GM23338 (cell line): ENCODE data around the gene ARF1. TPM values are rescaled to one million over a fixed set of nuclear protein-coding genes. Genes with fewer than 3 reads are reported as not detected.

ENCODE experiments used
- ATAC-seq: fragments of 200-7000 bp; cut with Tn5 transposase; 3 replicates; pipeline ENCODE4 v1.9.1; 2020
- DNase-seq: peaks from one replicate; pipeline ENCODE4 v3.0.0-alpha.2; 2015; ENCODE audit warnings: low spot score
- H2AFZ ChIP-seq: fragments of 200-600 bp; sonication (generic); 2 replicates; pipeline ENCODE4 v1.8.0; 2016; ENCODE audit warnings: antibody characterized with exemption, mild to moderate bottlenecking, moderate library complexity
- H3F3A ChIP-seq: fragments of 200-600 bp; sonication (generic); replicated peaks from 2 replicates; pipeline ENCODE4 v1.8.0; 2017; ENCODE audit warnings: antibody characterized with exemption, mixed run types, low read depth
- H3K27ac ChIP-seq: fragments of 200-600 bp; sonication (generic); 2 replicates; pipeline ENCODE4 v1.6.1; 2016; ENCODE audit warnings: low read depth
- H3K27me3 ChIP-seq: fragments of 200-600 bp; sonication (generic); 2 replicates; pipeline ENCODE4 v1.8.0; 2016; ENCODE audit warnings: mild to moderate bottlenecking, mixed run types, moderate library complexity; ENCODE audit not compliant: insufficient read depth
- H3K36me3 ChIP-seq: fragments of 200-600 bp; sonication (generic); 2 replicates; pipeline ENCODE4 v1.8.0; 2016; ENCODE audit warnings: mild to moderate bottlenecking; ENCODE audit not compliant: insufficient read depth
- H3K4me1 ChIP-seq: fragments of 200-600 bp; sonication (generic); 2 replicates; pipeline ENCODE4 v1.8.0; 2016; ENCODE audit warnings: mild to moderate bottlenecking, moderate library complexity; ENCODE audit not compliant: insufficient read depth
- H3K4me2 ChIP-seq: fragments of 200-600 bp; sonication (generic); 2 replicates; pipeline ENCODE4 v1.7.1; 2017; ENCODE audit warnings: mixed run types
- H3K4me3 ChIP-seq: fragments of 200-600 bp; sonication (generic); 2 replicates; pipeline ENCODE4 v1.6.1; 2016; ENCODE audit warnings: mixed run types
- H3K79me2 ChIP-seq: fragments of 200-600 bp; sonication (generic); replicated peaks from 2 replicates; pipeline ENCODE4 v1.8.0; 2017; ENCODE audit warnings: mild to moderate bottlenecking; ENCODE audit not compliant: insufficient read depth
- H3K9me2 ChIP-seq: fragments of 200-600 bp; sonication (generic); 2 replicates; pipeline ENCODE4 v1.8.0; 2017; ENCODE audit not compliant: insufficient read depth
- H4K20me1 ChIP-seq: fragments of 200-600 bp; sonication (generic); replicated peaks from 2 replicates; pipeline ENCODE4 v1.8.0; 2017; ENCODE audit warnings: mild to moderate bottlenecking; ENCODE audit not compliant: insufficient read depth
- H3K27ac Mint-ChIP-seq: 2 replicates; pipeline ENCODE4 v1.8.0; 2020; ENCODE audit warnings: inconsistent platforms, mild to moderate bottlenecking, moderate library complexity, mixed read lengths
- H3K27me3 Mint-ChIP-seq: 3 replicates; pipeline ENCODE4 v1.8.0; 2022; ENCODE audit warnings: low read depth, mild to moderate bottlenecking, moderate library complexity, mixed read lengths, inconsistent platforms; ENCODE audit not compliant: insufficient read depth, poor library complexity
- H3K36me3 Mint-ChIP-seq: 3 replicates; pipeline ENCODE4 v1.8.0; 2021; ENCODE audit warnings: low read depth, mild to moderate bottlenecking, inconsistent platforms, moderate library complexity, mixed read lengths
- H3K4me1 Mint-ChIP-seq: 3 replicates; pipeline ENCODE4 v1.8.0; 2020; ENCODE audit warnings: mild to moderate bottlenecking, inconsistent platforms, mixed read lengths
- H3K4me3 Mint-ChIP-seq: 3 replicates; pipeline ENCODE4 v1.8.0; 2021; ENCODE audit warnings: moderate library complexity, mild to moderate bottlenecking, inconsistent platforms, mixed read lengths
- H3K9me3 Mint-ChIP-seq: 3 replicates; pipeline ENCODE4 v1.8.0; 2020; ENCODE audit warnings: moderate library complexity, mild to moderate bottlenecking, inconsistent platforms, mixed read lengths
- CREB1 ChIP-seq: fragments of 250-450 bp; sonication (Bioruptor Pico); IDR thresholded peaks from 2 replicates; pipeline ENCODE4 v1.5.0; 2020; ENCODE audit warnings: low read depth, mild to moderate bottlenecking, moderate library complexity
- EZH2 ChIP-seq: fragments of 200-600 bp; sonication (generic); IDR thresholded peaks from one replicate; pipeline ENCODE4 v1.8.0; 2017; ENCODE audit warnings: antibody characterized with exemption, mild to moderate bottlenecking, low read depth; ENCODE audit not compliant: unreplicated experiment
- EZH2phosphoT487 ChIP-seq: fragments of 200-600 bp; sonication (generic); IDR thresholded peaks from one replicate; pipeline ENCODE4 v1.8.1; 2018; ENCODE audit warnings: antibody characterized with exemption; ENCODE audit not compliant: unreplicated experiment
- JUNB ChIP-seq: IDR thresholded peaks from one replicate; pipeline ENCODE4 v1.6.1; 2016; ENCODE audit warnings: antibody characterized with exemption; ENCODE audit not compliant: unreplicated experiment
- NANOG ChIP-seq: IDR thresholded peaks from 2 replicates; pipeline ENCODE4 v1.6.1; 2016; ENCODE audit warnings: antibody characterized with exemption, borderline replicate concordance
- POLR2AphosphoS5 ChIP-seq: IDR thresholded peaks from 2 replicates; pipeline ENCODE4 v1.6.1; 2016; ENCODE audit warnings: antibody characterized with exemption, low read depth
- STAT1 ChIP-seq: IDR thresholded peaks from one replicate; pipeline ENCODE4 v1.6.1; 2016; ENCODE audit warnings: antibody characterized with exemption; ENCODE audit not compliant: unreplicated experiment
- ZNF114 ChIP-seq: fragments of 250-450 bp; sonication (Bioruptor Pico); IDR thresholded peaks from 2 replicates; pipeline ENCODE4 v1.5.0; 2020; ENCODE audit warnings: mild to moderate bottlenecking, moderate library complexity
- ZNF331 ChIP-seq: fragments of 250-450 bp; sonication (Bioruptor Pico); IDR thresholded peaks from 2 replicates; pipeline ENCODE4 v1.5.0; 2020; ENCODE audit warnings: low read depth, mild to moderate bottlenecking, moderate library complexity
- polyA plus RNA-seq: library from polyadenylated mRNA; unstranded; fragments of >200 nt; fragmentation: Nextera tagmentation; extraction: Ambion mirVana; gene quantifications from 2 replicates; pipeline ENCODE4 v1.2.1, GENCODE V29; 2016
- total RNA-seq: library from RNA; depleted of rRNA; stranded (reverse); fragments of >200 nt; shearing (Covaris generic); gene quantifications from 2 replicates; pipeline ENCODE4 v1.2.3, GENCODE V29; 2014
- TF ChIP-seq, protein P1 (sequence below): IDR thresholded peaks from 2 replicates; pipeline ENCODE4 v1.6.1; 2016; ENCODE audit warnings: antibody characterized with exemption
- TF ChIP-seq, protein P2 (sequence below), 2 experiments: fragments of 200-600 bp in 1 of 2; sonication (generic) in 1 of 2; conservative IDR thresholded peaks; 2 replicates each; pipeline versions ENCODE4 v1.5.1 to v1.6.1; 2016 to 2017; ENCODE audit warnings: antibody characterized with exemption in 2 of 2, low read depth in 2 of 2, mild to moderate bottlenecking in 2 of 2, moderate library complexity in 1 of 2
- TF ChIP-seq, protein P3 (sequence below): fragments of 250-450 bp; sonication (Bioruptor Pico); IDR thresholded peaks from 2 replicates; pipeline ENCODE4 v1.5.0; 2020; ENCODE audit warnings: mild to moderate bottlenecking, moderate library complexity

The ARF1 gene
- total and polyA plus RNA-seq, 2 experiments from 2014 or later: 210 to 306 TPM

DNA sequence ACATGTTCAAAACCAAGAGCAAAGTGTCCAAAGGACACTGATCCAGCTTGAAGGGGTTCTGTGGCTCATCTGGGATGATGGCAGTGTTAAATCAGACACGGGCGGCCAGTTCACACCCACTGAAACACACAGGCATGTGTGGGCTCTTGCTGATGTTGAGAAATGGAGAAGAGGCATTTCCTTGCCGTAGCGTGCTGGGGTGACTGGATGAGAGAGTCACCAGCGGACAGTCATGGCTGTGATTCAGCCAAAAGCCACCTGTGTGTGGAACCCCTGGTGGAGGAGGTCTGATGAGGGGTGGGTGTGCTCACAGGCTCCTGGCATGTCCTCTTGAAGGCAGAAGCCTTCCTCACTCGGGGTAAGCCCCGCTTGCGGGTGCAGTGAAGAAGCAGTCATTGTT is 13.4 kb downstream of the ARF1 start:
- H3F3A ChIP-seq: no peaks in the 10 kb centered on the region
- no peak for TF ChIP-seq EZH2phosphoT487
- TF ChIP-seq ZNF114: no peak
- no peak for TF ChIP-seq STAT1
- TF ChIP-seq CREB1 (CRISPR knock-in tag): no peak
- TF ChIP-seq ZNF331 (CRISPR knock-in tag): no peak
- TF ChIP-seq, protein P1, sequence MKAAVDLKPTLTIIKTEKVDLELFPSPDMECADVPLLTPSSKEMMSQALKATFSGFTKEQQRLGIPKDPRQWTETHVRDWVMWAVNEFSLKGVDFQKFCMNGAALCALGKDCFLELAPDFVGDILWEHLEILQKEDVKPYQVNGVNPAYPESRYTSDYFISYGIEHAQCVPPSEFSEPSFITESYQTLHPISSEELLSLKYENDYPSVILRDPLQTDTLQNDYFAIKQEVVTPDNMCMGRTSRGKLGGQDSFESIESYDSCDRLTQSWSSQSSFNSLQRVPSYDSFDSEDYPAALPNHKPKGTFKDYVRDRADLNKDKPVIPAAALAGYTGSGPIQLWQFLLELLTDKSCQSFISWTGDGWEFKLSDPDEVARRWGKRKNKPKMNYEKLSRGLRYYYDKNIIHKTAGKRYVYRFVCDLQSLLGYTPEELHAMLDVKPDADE: no peak
- TF ChIP-seq, protein P2, sequence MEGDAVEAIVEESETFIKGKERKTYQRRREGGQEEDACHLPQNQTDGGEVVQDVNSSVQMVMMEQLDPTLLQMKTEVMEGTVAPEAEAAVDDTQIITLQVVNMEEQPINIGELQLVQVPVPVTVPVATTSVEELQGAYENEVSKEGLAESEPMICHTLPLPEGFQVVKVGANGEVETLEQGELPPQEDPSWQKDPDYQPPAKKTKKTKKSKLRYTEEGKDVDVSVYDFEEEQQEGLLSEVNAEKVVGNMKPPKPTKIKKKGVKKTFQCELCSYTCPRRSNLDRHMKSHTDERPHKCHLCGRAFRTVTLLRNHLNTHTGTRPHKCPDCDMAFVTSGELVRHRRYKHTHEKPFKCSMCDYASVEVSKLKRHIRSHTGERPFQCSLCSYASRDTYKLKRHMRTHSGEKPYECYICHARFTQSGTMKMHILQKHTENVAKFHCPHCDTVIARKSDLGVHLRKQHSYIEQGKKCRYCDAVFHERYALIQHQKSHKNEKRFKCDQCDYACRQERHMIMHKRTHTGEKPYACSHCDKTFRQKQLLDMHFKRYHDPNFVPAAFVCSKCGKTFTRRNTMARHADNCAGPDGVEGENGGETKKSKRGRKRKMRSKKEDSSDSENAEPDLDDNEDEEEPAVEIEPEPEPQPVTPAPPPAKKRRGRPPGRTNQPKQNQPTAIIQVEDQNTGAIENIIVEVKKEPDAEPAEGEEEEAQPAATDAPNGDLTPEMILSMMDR (conservative IDR thresholded peaks at IDR 0.05; ENCODE audit: low read depth in 2 of 2): no peak
- TF ChIP-seq EZH2: no peak
- TF ChIP-seq, protein P3, sequence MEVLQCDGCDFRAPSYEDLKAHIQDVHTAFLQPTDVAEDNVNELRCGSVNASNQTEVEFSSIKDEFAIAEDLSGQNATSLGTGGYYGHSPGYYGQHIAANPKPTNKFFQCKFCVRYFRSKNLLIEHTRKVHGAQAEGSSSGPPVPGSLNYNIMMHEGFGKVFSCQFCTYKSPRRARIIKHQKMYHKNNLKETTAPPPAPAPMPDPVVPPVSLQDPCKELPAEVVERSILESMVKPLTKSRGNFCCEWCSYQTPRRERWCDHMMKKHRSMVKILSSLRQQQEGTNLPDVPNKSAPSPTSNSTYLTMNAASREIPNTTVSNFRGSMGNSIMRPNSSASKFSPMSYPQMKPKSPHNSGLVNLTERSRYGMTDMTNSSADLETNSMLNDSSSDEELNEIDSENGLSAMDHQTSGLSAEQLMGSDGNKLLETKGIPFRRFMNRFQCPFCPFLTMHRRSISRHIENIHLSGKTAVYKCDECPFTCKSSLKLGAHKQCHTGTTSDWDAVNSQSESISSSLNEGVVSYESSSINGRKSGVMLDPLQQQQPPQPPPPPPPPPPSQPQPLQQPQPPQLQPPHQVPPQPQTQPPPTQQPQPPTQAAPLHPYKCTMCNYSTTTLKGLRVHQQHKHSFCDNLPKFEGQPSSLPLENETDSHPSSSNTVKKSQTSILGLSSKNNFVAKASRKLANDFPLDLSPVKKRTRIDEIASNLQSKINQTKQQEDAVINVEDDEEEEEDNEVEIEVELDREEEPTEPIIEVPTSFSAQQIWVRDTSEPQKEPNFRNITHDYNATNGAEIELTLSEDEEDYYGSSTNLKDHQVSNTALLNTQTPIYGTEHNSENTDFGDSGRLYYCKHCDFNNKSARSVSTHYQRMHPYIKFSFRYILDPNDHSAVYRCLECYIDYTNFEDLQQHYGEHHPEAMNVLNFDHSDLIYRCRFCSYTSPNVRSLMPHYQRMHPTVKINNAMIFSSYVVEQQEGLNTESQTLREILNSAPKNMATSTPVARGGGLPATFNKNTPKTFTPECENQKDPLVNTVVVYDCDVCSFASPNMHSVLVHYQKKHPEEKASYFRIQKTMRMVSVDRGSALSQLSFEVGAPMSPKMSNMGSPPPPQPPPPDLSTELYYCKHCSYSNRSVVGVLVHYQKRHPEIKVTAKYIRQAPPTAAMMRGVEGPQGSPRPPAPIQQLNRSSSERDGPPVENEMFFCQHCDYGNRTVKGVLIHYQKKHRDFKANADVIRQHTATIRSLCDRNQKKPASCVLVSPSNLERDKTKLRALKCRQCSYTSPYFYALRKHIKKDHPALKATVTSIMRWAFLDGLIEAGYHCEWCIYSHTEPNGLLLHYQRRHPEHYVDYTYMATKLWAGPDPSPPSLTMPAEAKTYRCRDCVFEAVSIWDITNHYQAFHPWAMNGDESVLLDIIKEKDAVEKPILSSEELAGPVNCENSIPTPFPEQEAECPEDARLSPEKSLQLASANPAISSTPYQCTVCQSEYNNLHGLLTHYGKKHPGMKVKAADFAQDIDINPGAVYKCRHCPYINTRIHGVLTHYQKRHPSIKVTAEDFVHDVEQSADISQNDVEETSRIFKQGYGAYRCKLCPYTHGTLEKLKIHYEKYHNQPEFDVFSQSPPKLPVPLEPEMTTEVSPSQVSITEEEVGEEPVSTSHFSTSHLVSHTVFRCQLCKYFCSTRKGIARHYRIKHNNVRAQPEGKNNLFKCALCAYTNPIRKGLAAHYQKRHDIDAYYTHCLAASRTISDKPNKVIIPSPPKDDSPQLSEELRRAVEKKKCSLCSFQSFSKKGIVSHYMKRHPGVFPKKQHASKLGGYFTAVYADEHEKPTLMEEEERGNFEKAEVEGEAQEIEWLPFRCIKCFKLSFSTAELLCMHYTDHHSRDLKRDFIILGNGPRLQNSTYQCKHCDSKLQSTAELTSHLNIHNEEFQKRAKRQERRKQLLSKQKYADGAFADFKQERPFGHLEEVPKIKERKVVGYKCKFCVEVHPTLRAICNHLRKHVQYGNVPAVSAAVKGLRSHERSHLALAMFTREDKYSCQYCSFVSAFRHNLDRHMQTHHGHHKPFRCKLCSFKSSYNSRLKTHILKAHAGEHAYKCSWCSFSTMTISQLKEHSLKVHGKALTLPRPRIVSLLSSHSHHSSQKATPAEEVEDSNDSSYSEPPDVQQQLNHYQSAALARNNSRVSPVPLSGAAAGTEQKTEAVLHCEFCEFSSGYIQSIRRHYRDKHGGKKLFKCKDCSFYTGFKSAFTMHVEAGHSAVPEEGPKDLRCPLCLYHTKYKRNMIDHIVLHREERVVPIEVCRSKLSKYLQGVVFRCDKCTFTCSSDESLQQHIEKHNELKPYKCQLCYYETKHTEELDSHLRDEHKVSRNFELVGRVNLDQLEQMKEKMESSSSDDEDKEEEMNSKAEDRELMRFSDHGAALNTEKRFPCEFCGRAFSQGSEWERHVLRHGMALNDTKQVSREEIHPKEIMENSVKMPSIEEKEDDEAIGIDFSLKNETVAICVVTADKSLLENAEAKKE (CRISPR knock-in tag): no peak
- TF ChIP-seq POLR2AphosphoS5: no peak
- no peak for TF ChIP-seq NANOG
- no peak for TF ChIP-seq JUNB
- no peak overlapping the region for H2AFZ ChIP-seq
- peaks cover 11% of the 10 kb centered on the region for H3K27me3 Mint-ChIP-seq
- H4K20me1 ChIP-seq: peaks cover 57% of the 10 kb centered on the region
- H3K27ac Mint-ChIP-seq: no peak overlapping the region
- H3K27me3 ChIP-seq: no peaks in the 10 kb centered on the region
- DNase-seq: no peak
- no peaks in the 10 kb centered on the region for H3K9me2 ChIP-seq
- H3K36me3 ChIP-seq: peaks cover 3% of the 10 kb centered on the region; the same call in 1 of the 2 replicates
- H3K27ac ChIP-seq: no peak overlapping the region
- H3K4me1 ChIP-seq: no peaks in the 10 kb centered on the region
- peaks cover 60% of the 10 kb centered on the region for H3K79me2 ChIP-seq
- H3K9me3 Mint-ChIP-seq: peaks cover 11% of the 10 kb centered on the region
- ATAC-seq: no peak
- H3K4me1 Mint-ChIP-seq: peaks cover 7% of the 10 kb centered on the region
- no peak overlapping the region for H3K4me3 Mint-ChIP-seq
- H3K36me3 Mint-ChIP-seq: peaks cover 71% of the 10 kb centered on the region
- no peak overlapping the region for H3K4me3 ChIP-seq
- no peak overlapping the region for H3K4me2 ChIP-seq
